IPS-18c (cell line): ENCODE results near the gene KCNH4.
"Not testable (repeated sequence)": the region's sequence is repeated elsewhere in the genome, so short reads cannot be mapped to it uniquely, and the experiment has no call there.

Experiments used
- H3K4me3 ChIP-seq: 2 replicates; pipeline ENCODE4 v1.7.0; 2013; ENCODE audit warnings: low read depth, mild to moderate bottlenecking, low read length, moderate library complexity; ENCODE audit not compliant: insufficient read depth
- H3K9me3 ChIP-seq: one replicate; pipeline ENCODE4 v1.6.1; 2013; ENCODE audit warnings: mild to moderate bottlenecking, low read length, moderate library complexity; ENCODE audit not compliant: control insufficient read depth, insufficient read depth

Gene KCNH4

GRCh38 chr17:42200706-42201457 lies 19.9 kb upstream of the KCNH4 start:
- Histone ChIP-seq H3K4me3 (no peak overlapping the region), H3K9me3 (no peaks in the 10 kb centered on the region)

DNA sequence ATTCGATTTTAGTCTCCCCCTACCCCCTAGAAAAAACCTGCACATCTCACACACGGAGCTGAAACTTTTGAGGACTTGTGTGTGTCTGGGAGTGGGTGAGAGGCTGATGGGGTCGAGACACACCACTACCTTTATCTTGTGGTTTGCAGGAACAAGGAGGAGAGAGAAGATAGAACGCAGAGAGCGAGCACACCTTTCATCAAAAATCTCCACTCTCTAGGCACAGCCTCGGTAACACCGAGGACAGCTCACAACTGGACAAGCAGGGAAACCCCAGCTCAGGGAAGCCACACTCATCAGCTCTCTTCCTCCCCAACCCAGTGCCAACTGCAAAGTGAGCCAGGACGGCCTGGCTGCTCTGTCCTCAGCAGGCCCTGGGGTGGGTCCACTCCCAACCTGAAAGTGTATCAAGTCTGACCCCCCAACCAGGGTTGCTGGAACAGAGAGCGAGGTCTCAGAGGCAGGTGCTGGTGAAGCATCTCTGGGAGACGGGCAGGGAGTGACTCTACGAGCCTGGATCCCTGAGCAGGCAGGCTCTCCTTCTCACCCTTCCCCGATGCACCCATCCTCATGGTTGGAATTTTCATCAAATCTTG lies 18.6 kb upstream of the KCNH4 start:
- Histone ChIP-seq H3K9me3 (no peaks in the 10 kb centered on the region), H3K4me3 (no peak overlapping the region)

- H3K9me3 ChIP-seq: no peaks in the 10 kb centered on the region
- no peak overlapping the region for H3K4me3 ChIP-seq
Observed at GRCh38 chr17:42198897-42199296, 18.0 kb upstream of the KCNH4 start.

DNA sequence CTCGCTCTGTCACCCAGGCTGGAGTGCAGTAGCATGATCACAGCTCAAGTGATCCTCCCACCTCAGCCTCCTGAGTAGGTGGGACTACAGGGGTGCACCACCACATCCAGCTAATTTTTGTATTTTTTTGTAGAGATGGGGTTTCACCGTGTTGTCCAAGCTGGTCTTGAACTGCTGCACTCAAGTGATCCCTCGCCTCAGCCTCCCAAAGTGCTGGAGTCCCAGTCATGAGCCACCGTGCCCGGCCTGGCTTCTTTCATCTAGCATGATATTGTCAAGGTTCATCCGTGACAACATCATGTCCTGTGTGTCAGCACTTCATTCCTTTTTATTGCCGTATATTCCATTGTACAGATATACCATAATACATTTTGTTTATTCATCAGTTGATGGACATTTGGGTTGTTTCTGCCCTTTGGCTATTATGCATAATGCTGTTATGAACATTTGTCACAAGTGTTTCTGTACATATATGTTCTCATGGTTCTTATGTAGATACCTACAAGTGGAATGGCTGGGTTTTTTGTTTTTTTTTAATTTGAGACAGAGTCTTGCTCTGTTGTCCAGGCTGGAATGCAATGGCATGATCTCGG lies 16.7 kb upstream of the KCNH4 start:
- no peaks in the 10 kb centered on the region for H3K9me3 ChIP-seq
- no peak overlapping the region for H3K4me3 ChIP-seq

DNA sequence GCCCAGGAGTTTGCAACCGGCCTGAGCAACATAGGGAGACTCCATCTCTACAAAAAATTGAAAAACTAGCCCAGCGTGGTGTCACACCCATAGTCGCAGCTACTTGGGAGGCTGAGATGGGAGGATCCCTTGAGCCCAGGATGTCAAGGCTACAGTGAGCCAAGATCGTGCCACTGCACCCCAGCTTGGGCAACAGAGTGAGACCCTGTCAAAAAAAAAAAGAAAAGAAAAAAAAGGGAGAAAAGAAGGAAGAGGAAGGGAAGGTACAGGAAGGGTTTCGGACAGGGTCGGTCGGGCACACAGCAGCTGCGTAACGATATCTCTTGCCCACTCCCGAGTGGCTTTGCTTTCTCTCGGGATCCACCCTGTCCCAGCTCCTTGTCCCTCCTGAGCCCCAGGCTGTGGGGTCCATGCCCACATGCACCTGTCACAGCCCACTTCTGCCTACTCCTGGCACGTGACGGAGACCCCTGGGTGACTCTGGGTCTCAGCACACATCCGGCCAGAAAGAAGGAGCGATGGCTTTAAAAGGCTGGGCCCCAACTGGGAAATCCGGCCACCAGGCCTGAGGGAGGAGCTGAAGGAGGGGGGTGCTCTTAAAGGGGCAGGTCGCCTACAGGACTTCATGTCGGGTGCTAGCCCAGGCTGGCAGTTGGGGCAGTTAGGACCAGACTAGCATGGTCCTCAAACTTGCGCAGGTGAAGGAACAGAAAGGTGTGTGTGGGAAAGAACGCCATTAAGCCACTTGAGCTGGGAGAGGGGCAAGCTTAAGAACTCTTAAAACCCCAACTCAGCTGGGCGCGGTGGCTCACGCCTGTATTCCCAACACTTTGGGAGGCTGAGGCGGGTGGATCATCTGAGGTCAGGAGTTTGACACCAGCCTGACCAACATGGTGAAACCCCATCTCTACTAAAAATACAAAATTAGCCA lies 13.3 kb upstream of the KCNH4 start, which contains the start of gene GHDC:
Gene GHDC, minus strand, starts transcription at position 526 of the 931 bp plus-strand sequence. CDS start 913 bp downstream, outside the sequence.
- H3K4me3 ChIP-seq: peak within 1 kb of the TSS; percentile 25; the same call in 1 of the 2 replicates

DNA sequence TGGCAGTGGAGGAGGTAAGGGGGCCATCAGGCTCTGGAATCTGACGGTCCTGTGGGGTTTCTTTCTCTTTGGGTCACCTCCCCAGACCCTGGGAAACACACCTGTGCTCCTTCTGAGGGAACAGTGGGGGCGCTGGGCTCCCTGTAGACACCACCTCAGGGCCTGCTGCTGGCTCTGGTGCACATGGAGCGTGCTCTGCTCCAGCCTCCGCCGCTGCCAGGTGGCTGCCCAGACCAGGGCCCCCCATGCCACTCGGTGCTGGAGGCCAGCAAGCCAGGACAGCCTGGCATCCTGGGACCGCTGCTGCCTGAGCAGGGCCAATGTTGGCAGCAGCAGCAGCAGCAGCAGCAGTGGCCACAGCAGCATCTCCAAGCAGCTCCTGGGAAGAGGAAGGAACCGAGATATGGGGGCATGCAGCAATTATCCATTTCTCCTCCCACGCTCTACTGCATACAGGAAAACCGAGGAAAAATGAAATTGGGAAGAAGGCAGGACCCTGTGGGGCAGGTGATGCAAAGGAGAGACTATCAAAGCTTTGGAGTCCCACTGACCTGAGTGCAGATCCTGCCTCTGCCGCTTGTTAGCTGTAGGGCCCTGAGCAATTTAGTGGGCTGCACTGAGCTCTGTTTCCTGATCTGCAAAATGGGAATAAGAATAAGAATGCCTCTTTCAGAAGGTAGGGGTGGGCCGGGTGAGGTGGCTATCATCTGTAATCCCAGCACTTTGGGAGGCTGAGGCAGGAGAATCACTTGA lies 12.4 kb upstream of the KCNH4 start:
- Histone ChIP-seq H3K4me3 (no peak overlapping the region), H3K9me3 (no peaks in the 10 kb centered on the region)

More for the DNA sequence above, 13.3 kb upstream of the KCNH4 start, which contains the start of gene GHDC:
- H3K9me3 ChIP-seq: no peaks in the 10 kb centered on the region

DNA sequence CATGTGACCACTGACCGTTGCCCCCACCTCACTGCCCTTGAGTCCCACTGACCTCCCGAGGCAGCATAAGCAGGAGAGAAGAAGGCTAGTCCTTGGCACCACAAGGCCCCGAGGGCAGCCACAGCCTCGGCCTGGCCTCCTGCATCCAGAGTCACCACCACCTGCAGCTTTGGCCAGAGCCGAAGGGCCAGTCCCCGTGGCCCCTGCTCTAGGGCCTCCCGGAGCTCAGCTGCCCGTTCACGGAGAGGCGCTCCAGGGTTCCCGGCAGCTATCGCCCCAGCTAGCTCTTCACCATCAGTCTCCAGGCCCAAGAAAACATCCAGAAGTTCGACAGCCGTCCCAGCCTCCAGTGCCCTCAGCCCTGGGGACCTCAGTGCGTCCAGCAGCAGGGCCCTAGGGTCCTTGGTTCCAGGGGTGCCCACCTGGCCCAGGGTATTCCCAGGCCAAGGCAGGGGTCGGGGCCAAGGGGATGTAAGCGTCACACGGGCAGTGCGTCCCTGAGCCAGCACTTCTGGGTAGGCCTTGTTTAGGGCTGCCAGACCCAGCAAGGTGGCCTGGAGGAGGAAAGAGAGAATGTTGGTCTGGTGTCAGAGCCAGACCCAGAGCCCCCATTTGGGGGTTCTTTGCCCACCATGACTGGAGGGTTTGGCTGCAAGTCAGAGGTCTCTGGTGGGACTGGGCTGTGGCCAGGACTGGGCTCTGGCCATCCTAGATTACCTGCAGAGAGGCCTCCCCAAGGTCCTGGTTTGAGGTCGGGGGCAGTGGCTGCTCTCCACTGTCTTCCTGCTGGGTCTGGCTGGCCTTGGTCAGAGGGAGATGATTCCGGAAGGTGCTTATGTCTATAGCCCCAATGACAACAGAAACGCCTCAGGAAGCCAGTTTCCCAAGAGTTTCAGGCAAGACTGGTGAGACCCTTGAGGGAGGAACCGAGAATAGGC lies 11.5 kb upstream of the KCNH4 start:
- H3K4me3 ChIP-seq: no peak overlapping the region

GRCh38 chr17:42191275-42191608 lies 10.3 kb upstream of the KCNH4 start:
- Histone ChIP-seq H3K9me3 (no peaks in the 10 kb centered on the region), H3K4me3 (no peak overlapping the region)

More for the DNA sequence above, 11.5 kb upstream of the KCNH4 start:
- no peaks in the 10 kb centered on the region for H3K9me3 ChIP-seq

GRCh38 chr17:42190491-42191274 lies 9.7 kb upstream of the KCNH4 start:
- no peak overlapping the region for H3K4me3 ChIP-seq
- H3K9me3 ChIP-seq: no peaks in the 10 kb centered on the region

DNA sequence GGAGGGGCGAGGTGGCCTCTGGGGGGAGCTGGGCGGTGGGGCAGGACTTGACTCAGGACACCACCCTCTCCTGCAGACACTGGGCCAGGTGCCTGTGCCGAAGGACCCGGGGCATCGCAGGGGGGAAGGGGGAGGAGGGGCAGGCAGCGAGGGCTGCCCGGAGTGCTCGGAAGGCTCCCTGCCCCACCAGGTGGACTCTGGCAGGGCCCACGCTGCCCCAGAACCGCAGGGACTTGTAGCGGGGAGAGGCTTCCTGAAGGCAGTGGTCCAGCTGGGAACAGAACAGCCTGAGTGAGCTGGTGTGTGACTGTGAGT lies 8.7 kb upstream of the KCNH4 start:
- H3K4me3 ChIP-seq: no peak overlapping the region
- H3K9me3 ChIP-seq: no peaks in the 10 kb centered on the region

DNA sequence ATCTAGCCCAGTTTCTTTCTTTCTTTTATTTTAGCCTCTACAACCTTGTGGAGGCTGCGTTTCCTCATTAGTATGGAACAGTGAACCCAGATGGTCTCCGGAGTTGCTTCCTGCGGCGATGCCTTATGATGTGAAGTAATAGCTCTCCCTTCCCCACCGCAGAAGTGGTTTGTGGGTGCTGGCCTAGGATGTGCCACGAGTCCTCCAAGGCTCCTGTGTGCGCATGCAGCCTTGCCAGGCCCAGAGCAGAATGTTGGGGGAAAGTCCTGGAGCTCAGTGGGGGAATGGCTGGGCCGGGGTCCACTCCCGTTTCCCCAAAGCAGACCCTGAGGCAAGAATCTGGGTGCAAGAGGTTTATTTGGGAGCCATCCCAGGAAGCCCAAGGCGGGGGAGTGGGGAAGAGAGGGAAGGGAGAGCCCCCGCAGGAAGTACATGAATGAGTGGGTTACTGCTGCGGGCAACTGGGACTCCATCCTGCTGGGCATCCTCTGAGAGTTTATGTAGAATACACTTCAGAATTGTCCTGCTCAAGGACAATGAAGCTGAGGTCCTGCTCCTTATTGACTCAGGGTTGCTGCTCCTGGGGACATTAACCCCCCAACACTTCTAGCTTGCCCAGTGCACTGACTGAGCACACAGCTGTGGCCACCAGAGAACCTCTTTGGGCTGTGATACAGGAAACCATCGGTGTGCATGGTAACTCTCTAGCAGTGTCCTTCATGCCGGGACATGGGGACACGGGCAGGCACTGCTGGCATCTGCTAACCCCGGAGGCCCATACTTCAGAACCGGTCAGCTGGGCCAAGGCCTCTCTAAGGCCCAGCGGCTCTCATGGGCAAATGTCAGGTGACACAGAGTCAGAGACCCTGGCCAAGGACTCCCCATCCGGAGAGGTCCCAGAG lies 8.1 kb upstream of the KCNH4 start:
- no peaks in the 10 kb centered on the region for H3K9me3 ChIP-seq
- H3K4me3 ChIP-seq: no peak overlapping the region

GRCh38 chr17:42187833-42188232 lies 6.9 kb upstream of the KCNH4 start:
- Histone ChIP-seq H3K4me3 (no peak overlapping the region), H3K9me3 (no peaks in the 10 kb centered on the region)

DNA sequence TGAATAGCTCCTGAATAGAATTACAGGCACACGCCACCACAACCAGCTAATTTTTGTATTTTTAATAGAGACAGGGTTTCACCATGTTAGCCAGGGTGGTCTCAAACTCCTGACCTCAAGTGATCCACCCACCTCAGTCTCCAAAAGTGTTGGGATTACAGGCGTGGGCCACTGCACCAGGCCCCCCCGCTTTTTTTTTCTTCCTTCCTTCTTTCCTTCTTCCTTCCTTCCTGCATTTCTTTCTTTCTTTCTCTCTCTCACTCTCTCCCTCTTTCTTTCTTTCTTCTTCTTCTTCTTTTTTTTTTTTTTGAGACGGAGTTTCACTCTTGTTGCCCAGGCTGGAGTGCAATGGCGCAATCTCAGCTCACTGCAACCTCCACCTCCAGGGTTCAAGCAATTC lies 5.2 kb upstream of the KCNH4 start:
- not testable (repeated sequence) for H3K9me3 ChIP-seq, H3K4me3 ChIP-seq

DNA sequence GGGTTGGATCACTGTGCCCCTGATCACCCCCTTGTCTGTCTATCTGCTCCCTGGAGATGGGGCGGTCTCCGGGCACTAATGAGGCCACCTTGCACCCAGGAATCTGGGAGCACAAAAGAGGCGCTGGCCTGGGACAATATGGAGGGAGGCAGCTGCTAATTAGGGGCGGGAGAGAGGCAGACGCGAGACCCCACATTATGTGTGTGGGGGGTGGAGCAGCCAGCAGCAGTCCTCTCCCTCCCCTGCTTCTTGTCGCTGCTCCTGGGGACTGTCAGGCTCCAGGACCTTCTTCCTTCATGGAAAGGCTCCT lies 4.6 kb upstream of the KCNH4 start:
- no peak overlapping the region for H3K4me3 ChIP-seq

More for the DNA sequence above, 4.6 kb upstream of the KCNH4 start:
- H3K9me3 ChIP-seq: no peaks in the 10 kb centered on the region
